SK-MEL-5 (cell line): ENCODE results near the gene CRACR2A. TPM values are rescaled to one million over a fixed set of nuclear protein-coding genes. Genes with fewer than 3 reads are reported as not detected.

Source experiments
- DNase-seq: peaks from one replicate; pipeline ENCODE4 v3.0.0-alpha.2; 2016; ENCODE audit warnings: low read depth, low spot score
- in situ Hi-C: cut with HindIII; loops from 2 replicates; pipeline ENCODE4 v1.10.0; 2016; ENCODE audit warnings: low sequenced_read_pairs, high pct_unique_total_duplicates, low pct_unique_long_range_greater_than_20kb
- polyA plus RNA-seq, 2 experiments: library from polyadenylated mRNA; depleted of rRNA; stranded (reverse); fragments of >200 nt; gene quantifications; 2 replicates each; pipeline ENCODE4 v1.2.3, GENCODE V29; 2015
- total RNA-seq: library from RNA; depleted of rRNA; stranded (reverse); fragments of >200 nt; shearing (Covaris generic); gene quantifications from 2 replicates; pipeline ENCODE4 v1.2.3, GENCODE V29; 2014; rRNA removed

The CRACR2A gene, protein sequence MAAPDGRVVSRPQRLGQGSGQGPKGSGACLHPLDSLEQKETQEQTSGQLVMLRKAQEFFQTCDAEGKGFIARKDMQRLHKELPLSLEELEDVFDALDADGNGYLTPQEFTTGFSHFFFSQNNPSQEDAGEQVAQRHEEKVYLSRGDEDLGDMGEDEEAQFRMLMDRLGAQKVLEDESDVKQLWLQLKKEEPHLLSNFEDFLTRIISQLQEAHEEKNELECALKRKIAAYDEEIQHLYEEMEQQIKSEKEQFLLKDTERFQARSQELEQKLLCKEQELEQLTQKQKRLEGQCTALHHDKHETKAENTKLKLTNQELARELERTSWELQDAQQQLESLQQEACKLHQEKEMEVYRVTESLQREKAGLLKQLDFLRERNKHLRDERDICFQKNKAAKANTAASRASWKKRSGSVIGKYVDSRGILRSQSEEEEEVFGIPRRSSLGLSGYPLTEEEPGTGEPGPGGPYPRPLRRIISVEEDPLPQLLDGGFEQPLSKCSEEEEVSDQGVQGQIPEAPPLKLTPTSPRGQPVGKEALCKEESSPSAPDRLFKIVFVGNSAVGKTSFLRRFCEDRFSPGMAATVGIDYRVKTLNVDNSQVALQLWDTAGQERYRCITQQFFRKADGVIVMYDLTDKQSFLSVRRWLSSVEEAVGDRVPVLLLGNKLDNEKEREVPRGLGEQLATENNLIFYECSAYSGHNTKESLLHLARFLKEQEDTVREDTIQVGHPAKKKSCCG
- total RNA-seq = 9.2 and 12.6 TPM in 2 replicates
- polyA plus RNA-seq (2015; cell fraction: cytosol; rRNA removed) = 6.9 and 9.2 TPM in 2 replicates
- 10.1 and 10.8 TPM in 2 replicates for polyA plus RNA-seq (2015; cell fraction: nucleus; rRNA removed)

DNA sequence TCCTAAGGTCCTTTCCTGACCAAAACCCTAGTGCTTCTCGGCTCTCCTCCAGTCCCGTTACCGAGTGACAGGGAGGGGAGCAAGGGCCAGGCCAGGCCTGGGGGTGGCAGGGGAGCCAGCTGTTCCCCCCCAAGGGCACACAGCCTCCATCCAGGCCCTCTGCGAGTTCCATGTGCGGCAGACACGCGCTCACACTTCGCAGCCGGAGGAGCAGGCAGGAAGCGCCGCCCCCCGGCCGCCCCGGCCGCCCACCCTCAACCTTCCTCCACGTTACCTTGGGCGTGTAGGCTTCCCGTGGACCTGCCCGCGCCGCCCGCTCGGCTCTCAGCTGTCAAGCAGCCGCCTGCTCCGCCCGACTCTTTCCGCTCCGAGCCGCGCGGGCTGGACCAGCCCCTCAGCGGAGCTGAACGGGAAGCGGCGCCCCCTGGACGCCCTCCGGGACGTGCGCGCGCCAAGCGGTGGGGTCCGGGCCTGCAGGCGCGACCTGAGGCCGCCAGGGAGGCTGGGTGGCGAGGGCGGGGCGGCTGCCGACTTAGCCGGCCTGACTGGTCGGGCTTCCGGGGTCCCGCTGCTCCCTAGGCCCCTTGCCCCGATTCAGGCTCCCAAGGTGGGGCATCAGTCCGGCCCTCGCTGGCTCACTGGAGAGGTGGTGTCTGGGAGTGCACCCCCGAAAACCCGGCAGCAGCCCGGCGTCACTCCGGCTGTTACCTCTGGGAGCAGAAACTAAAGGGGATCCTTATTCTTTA lies at the start of gene CRACR2A:
Gene CRACR2A (minus strand): TSS at position 369 of the 746 bp plus-strand sequence. CDS start 56,110 bp downstream, outside the sequence.
- in situ Hi-C loops = no loop called here
- DNase-seq = peak; percentile 56

DNA sequence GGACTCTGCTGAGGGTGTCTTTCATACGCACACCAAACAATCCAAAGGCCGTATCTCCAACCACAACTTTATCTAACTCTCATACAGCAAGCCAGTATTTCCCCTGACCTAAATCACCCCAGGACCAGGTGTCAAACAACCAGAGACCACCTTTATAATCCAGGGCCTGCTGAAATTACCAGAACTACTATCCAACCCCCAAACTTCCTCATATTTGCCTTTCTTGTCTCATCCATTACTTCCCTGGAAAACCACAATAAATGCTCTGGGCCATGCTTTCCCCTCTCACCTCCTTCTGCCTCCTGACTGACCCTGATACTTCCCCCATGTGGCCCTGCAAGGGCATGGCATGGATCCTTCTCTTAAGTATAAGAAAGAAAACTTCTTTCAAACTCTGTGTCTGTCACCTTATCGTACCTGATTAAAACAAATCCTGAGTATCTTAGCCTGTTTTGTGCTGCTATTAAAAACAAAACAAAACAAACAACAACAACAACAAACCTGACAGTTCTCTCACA lies 44.7 kb upstream of the CRACR2A start:
- in situ Hi-C loops = no loop called here
- no peak for DNase-seq

DNA sequence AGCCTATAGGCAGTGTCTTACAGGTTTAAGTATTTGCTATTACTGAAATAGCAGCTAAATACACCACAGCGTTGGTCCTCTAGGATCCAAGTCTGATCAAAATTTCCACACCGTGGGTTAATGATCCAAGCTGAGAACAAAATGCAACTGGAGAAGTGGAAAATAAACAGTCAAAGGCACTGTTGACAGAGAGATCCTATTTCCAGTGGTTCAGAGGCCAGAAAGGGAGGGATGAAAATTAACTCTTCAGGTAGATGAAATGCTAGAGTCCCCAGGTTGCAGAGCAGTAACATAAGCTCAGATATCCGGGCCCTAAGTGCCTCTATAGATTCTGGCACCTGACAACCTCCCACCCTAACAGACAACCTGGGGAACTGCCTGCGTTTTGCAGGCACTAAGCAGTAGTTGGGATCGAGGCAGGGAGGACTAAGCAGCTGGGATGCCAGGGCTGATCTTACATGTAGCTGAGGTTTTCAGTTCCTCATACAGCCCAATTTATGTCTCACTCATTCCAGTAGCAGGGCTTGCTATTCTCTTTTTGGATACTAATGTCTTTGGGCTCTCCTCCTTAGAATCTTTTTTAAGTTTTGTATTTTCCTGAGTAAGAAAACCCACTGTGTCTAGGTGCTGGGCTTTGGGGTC lies 42.7 kb upstream of the CRACR2A start:
- in situ Hi-C loops = no loop called here
- no peak for DNase-seq

DNA sequence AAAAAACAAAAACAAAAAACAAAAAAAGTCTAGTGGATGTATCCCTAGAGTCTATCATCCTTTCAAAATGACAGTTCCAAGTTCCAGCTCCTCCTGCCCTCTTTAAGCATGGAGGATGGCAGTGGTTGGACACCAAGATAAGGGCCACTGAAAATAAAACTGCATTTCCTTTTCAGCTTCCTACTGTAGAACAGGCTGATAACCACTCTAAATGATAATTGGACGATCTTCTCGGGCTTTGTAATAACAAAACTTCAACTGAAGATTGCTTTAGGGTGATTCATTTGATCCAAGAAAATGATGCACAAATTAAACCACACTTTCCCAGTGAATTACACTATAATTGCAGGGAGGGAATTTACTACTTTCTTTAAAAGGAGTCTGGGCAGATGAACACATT lies 42.2 kb upstream of the CRACR2A start:
- in situ Hi-C loops = no loop called here
- no peak for DNase-seq

DNA sequence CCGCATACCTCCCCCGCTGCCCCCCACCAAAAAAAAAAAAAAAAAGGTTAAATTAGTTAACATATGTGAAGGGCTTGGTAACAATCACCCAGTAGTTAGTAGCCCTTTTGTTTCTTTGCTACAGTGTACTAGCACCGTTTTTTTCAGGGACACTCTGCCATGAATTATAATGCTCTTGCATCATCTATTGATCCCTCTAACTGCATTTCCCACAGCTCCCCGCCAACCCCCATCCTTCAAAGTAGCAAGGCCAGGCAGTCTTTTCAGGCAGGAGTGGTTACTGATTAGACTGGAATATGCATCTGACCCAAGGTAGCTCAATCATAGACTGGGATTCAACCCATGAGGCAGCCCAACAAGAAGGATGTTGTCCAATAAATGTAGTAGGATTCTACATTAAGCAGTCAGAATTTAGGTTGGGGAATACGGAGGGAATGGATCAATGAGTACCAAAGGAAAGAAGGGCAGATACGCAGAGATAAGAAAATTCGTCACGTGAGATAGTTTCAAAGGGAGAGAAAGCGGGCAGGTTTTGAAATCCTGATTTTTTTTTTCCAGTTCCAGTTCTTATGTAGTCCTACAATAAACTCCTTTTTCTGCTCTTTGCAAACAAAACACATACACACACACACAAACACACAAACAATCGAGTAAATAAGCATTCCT lies 39.8 kb upstream of the CRACR2A start:
- no peak for DNase-seq
- in situ Hi-C loops = no loop called here

DNA sequence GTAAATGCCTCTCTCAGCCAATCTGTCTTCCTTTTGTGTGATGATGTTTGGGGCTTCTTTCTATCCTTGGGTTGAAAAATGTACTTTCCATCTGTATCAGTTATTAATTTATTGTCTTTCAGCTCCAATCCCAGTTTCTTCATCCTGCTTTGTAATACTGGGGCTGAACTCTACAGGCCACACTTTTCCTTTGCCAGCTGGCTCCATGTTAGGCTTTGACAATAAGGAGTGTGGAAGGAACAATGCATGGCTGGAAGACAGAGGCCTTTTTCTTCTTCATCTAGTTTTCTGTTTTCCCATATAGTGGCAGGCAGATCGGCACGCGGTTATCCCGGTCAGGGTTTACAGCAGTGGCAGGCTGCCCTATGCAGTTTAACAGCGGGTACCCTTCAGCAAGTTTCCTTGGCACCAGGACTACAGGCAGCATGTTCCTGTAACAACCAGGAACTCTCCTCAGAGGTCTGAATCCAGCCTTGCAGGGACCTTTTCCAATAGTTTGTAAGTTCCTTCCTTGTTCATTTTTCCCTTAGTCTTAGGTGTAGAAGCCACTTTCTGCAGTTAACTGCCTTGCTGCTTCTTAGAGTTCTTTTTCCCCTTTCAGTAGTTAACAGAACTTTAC lies 38.5 kb upstream of the CRACR2A start:
- DNase-seq = no peak
- in situ Hi-C loops = no loop called here

DNA sequence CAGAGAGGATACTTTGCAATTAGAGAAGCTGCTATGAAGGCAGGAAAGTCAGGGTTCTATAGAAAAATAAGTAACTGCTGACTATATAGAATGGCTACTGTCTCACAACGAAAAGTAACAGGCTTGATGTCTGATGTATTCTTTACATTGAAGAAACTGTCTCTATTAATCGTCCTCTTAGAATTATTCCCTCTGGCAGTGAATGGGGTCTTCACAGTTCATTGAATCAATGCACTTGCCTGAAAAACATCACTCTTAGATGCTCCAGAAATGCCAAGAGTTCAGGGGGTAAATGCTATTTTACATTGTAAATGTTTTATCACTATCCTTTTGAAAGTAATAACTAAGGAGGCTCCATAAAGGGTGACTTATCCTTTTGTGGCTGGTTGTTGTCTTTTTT lies 37.7 kb upstream of the CRACR2A start:
- in situ Hi-C loops = no loop called here
- no peak for DNase-seq

DNA sequence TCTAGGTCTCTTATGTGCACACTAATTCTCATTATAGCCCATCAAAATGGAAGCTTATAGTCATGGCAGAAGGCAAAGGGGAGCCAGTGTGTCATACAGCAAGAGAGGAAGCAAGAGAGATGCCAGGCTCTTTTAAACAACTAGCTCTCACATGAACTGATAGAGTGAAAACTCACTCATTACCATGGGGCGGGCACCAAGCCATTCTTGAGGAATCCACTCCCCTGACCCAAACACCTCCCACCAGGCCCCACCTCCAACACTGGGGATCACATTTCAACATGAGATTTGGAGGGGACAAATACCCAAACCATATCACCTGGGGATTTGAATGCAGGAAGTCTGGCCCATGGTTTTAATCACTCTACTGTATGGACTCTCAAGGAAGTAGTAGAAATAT lies 36.9 kb upstream of the CRACR2A start:
- DNase-seq = no peak
- in situ Hi-C loops = no loop called here

DNA sequence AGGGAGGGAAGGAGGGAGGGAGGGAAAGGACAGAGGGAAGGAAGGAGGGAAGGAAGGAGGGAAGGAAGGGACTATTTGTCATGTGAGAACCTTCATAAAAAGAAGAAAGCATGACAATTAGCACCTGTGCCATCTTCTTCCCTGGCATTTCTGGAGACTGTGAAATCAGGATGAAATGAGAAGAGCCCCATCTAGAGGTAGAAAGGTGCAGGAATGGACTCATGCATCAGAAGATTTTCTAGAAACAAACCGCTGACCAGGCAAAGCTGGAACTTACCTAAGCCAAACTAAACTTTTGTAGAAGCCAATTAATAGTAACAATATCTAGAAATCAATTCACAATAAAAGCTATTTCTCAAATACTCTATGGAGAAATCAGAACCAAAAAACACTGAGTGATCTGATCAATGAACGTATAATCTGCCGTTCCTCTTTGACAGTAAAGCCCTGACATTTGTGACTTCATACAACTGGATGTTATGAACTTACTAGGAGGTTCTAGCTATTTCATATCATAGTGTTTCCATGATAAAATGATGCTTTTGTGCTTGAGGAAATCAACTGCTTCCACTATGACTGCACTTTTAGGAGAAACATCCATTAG lies 24.4 kb upstream of the CRACR2A start:
- in situ Hi-C loops = no loop called here
- peak; percentile 64 for DNase-seq

DNA sequence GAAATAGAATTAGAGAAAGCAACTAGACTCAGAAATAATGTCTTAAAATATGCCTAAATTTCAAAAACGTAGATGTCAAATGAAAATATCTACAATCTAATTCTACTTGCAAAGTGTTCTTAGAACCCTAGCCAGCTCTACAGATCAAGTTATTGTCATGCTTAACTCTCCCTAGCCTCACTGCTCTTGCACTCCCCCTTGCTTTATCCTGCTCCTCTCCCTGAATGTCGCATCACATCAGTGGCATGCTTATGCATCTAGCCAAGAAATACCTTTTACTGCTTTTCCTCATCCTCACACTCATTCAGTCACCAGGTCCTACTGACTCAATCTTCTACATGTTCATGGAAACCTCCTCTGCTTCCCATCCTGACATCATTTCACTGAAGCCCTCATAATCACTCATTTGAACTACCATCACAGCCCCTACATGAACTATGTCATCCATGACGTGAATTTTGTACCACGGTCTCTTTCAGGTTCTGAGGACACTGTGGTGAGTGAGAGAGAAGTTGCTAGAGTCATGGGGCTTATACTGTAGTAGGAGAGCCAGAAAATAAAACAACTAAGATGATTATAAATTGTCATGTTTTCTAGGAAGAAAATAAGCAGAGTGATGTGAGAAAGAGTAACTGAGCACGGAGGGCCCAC lies 22.6 kb upstream of the CRACR2A start:
- in situ Hi-C loops = no loop called here
- no peak for DNase-seq

DNA sequence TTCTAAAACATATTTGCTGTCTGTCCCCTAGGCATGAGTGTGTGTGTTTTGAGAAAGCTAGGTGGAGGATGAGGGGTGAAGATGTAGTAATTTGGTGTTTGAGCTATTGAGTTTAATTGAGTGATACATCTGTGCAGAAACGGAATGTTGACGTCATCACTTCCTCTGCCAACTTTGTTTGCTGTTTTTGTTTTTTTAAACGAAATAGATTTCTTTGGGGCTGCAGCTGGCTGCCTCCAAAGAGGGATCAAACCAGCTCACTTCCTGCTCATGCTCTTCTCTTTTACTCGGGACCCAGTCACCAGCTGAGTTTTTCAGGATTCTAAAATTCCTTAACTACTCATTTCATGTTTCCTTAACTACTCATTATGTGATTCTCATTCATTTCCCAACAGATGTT lies 19.5 kb upstream of the CRACR2A start:
- no peak for DNase-seq
- in situ Hi-C loops = no loop called here

DNA sequence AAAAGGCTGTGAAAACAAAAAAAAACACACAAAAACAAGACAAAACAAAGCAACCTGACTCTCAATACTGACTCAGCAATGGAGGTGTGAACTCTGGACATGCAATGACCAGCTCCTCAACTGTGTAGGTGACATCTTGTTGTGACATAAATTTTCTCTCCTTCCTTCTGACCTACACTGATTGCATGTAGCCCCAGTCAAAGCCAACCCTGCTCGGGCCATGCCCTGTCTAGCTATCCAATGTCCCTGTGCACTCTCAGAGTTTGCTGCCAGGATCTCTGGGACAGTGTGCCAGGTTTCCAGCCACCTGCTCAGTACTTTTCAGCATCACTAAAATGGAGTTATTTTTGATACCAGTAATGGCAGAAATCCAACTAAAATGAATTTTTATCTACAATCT lies 18.9 kb upstream of the CRACR2A start:
- in situ Hi-C loops = no loop called here

DNA sequence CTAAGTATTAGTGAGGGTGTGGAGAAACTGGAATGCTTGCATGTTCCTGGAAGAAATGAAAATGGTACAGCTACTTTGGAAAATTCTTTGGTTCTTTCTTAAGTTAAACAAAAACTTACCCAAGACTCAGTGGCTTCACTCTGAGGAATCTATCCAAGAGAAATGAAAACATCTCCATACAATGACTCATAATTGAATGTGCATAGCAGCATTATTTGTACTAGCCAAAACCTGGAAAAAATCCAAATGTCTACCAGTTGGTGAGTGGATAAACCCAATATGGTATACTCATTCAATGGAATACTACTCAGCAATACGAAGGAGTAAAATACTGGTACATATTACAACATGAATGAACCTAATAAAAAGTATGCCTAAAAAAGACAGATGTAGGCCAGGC lies 18.0 kb upstream of the CRACR2A start:
- in situ Hi-C loops = no loop called here
- no peak for DNase-seq

More for the DNA sequence above, 18.9 kb upstream of the CRACR2A start:
- no peak for DNase-seq

DNA sequence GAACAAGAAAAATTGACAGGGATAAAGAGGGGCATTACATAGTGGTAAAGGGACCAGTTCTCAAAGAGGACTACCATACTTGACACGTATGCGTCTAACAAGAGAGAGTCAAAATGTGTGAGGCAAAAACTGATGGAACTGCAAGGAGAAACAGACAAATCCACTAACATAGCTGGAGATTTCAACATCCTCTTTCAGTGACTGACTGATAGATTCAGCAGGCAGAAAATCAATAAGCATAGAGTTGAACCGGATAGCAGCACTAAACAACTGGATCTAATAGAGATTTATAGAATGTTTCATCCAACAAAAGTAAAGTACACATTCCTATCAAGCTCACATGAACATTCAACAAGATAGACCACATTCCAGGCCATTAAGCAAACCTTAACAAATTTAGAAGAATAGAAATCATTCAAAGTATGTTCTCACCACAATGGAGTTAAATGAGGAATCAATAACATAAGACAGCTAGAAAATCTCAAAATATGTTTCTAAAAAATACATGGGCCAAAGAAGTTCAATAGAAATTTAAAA lies 16.1 kb upstream of the CRACR2A start:
- in situ Hi-C loops = no loop called here

DNA sequence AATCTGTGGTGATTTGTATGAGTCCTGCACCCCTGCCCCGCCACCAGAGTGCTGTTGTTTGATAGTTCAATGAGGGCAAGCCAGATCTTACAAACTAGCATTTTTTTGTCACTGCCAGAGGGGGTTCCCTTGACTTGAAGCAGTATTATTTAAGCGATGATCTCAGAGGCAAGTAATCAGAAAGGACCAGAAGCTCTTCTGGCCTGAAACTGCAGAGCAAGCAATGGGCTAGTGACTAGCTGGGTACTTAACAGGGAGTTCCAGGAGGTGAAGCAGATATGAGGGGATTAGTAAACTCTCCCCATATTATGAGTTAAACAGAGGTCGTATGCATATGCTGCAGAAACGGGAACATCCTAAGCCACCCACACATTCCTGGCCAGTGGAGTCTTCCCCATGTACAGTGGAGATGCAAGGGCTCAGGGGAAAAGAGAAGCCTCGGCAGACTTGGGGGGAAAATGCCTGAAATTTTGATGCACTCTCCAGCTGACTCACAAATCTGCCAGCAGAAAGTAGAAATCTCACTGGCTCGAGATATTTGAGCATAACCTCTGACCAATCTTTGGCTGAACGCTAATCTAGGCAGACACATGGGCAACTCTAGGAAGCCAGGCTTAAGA lies 8.3 kb upstream of the CRACR2A start:
- in situ Hi-C loops = no loop called here
- no peak for DNase-seq

More for the DNA sequence above, 16.1 kb upstream of the CRACR2A start:
- DNase-seq = no peak
